ENCODE data around the gene CFHR4.
"Not testable (repeated sequence)": the region's sequence is repeated elsewhere in the genome, so short reads cannot be mapped to it uniquely, and the experiment has no call there.

Gene CFHR4

GRCh38 chr1:196887515-196888239 lies at the start of gene CFHR4:
CFHR4 (plus strand) TSS chr1:196888052; CDS start chr1:196888151, 99 bp downstream.
- no peak for DNase-seq (ENCODE audit: low read depth in 2 of 2)

GRCh38 chr1:196849613-196850492 lies 38.0 kb upstream of the CFHR4 start:
- not testable (repeated sequence) for DNase-seq (ENCODE audit: low read depth in 2 of 2)

- no peak for DNase-seq (ENCODE audit: low read depth in 2 of 2)
These were observed 31.8 kb upstream of the CFHR4 start for GRCh38 chr1:196856053-196856452.

GRCh38 chr1:196857188-196857587 lies 30.7 kb upstream of the CFHR4 start:
- DNase-seq (ENCODE audit: low read depth in 2 of 2), result no peak

GRCh38 chr1:196858811-196859210 lies 29.0 kb upstream of the CFHR4 start:
- DNase-seq (ENCODE audit: low read depth in 2 of 2), result no peak

GRCh38 chr1:196860323-196860884 lies 27.4 kb upstream of the CFHR4 start:
- DNase-seq (ENCODE audit: low read depth in 2 of 2), result no peak

GRCh38 chr1:196861429-196861828 lies 26.4 kb upstream of the CFHR4 start:
- DNase-seq (ENCODE audit: low read depth in 2 of 2), result no peak

- no peak for DNase-seq (ENCODE audit: low read depth in 2 of 2)
These were observed 20.9 kb upstream of the CFHR4 start for GRCh38 chr1:196866974-196867373.

GRCh38 chr1:196873385-196873784 lies 14.5 kb upstream of the CFHR4 start:
- DNase-seq (ENCODE audit: low read depth in 2 of 2), result no peak

GRCh38 chr1:196875935-196876334 lies 11.9 kb upstream of the CFHR4 start:
- no peak for DNase-seq (ENCODE audit: low read depth in 2 of 2)

GRCh38 chr1:196877964-196878363 lies 9.9 kb upstream of the CFHR4 start:
- DNase-seq (ENCODE audit: low read depth in 2 of 2), result no peak

- DNase-seq (ENCODE audit: low read depth in 2 of 2), result not testable (repeated sequence)
These were observed 1.3 kb upstream of the CFHR4 start for GRCh38 chr1:196886560-196886959.

GRCh38 chr1:196890668-196891067 lies 2.8 kb downstream of the CFHR4 start:
- DNase-seq (ENCODE audit: low read depth in 2 of 2), result no peak

GRCh38 chr1:196891251-196891650 lies 3.4 kb downstream of the CFHR4 start:
- DNase-seq (ENCODE audit: low read depth in 2 of 2), result no peak

GRCh38 chr1:196896355-196896754 lies 8.5 kb downstream of the CFHR4 start:
- DNase-seq (ENCODE audit: low read depth in 2 of 2), result no peak

- no peak for DNase-seq (ENCODE audit: low read depth in 2 of 2)
These were observed 9.4 kb downstream of the CFHR4 start for GRCh38 chr1:196897158-196897828.

GRCh38 chr1:196902344-196902743 lies 14.5 kb downstream of the CFHR4 start:
- DNase-seq (ENCODE audit: low read depth in 2 of 2), result no peak

- DNase-seq (ENCODE audit: low read depth in 2 of 2), result no peak
These were observed 22.4 kb downstream of the CFHR4 start for GRCh38 chr1:196910215-196910614.

- DNase-seq (ENCODE audit: low read depth in 2 of 2), result not testable (repeated sequence)
These were observed 24.4 kb downstream of the CFHR4 start for GRCh38 chr1:196912283-196912682.

- DNase-seq (ENCODE audit: low read depth in 2 of 2), result not testable (repeated sequence)
These were observed 39.0 kb downstream of the CFHR4 start for GRCh38 chr1:196926839-196927238.

GRCh38 chr1:196932853-196933252 lies 45.0 kb downstream of the CFHR4 start:
- DNase-seq (ENCODE audit: low read depth in 2 of 2), result not testable (repeated sequence)

Measured in stimulated activated CD8-positive, alpha-beta memory T cell treated with anti-CD3 and anti-CD28 coated beads, Interleukin-2, amount 100 ng/mL, for 48 hours (primary cell).